Mesenchymal stem cell (in vitro differentiated cells and primary cell): Measurements from ENCODE around the gene REPIN1.

Experiments used
- DNase-seq: peaks from one replicate; pipeline ENCODE4 v3.0.0-alpha.2; 2013
- H2AFZ ChIP-seq: one replicate; pipeline ENCODE4 v1.6.1; 2013; ENCODE audit warnings: low read depth, mild to moderate bottlenecking, control low read depth, inconsistent platforms, low read length, moderate library complexity
- H2AK5ac ChIP-seq: 2 replicates; pipeline ENCODE4 v1.6.1; 2013; ENCODE audit warnings: low read length, moderate library complexity, mild to moderate bottlenecking, inconsistent platforms; ENCODE audit not compliant: severe bottlenecking
- H2BK120ac ChIP-seq: one replicate; pipeline ENCODE4 v1.6.1; 2013; ENCODE audit warnings: low read depth, mild to moderate bottlenecking, inconsistent platforms, low read length, moderate library complexity
- H2BK12ac ChIP-seq, 2 experiments: one replicate each; pipeline ENCODE4 v1.6.1; 2013; ENCODE audit warnings: inconsistent platforms in 2 of 2, low read length in 2 of 2, mild to moderate bottlenecking in 2 of 2, moderate library complexity in 2 of 2, control low read depth in 1 of 2
- H2BK15ac ChIP-seq: one replicate; pipeline ENCODE4 v1.6.1; 2013; ENCODE audit warnings: mild to moderate bottlenecking, low read depth, inconsistent platforms; ENCODE audit not compliant: poor library complexity, severe bottlenecking
- H2BK5ac ChIP-seq: 2 replicates; pipeline ENCODE4 v1.6.1; 2013; ENCODE audit warnings: low read depth, mild to moderate bottlenecking, low read length, control low read depth, inconsistent platforms; ENCODE audit not compliant: poor library complexity, severe bottlenecking
- H3K14ac ChIP-seq, 2 experiments: one replicate each; pipeline ENCODE4 v1.6.1; 2013; ENCODE audit warnings: inconsistent platforms in 2 of 2, low read length in 2 of 2, control low read depth in 1 of 2, mild to moderate bottlenecking in 1 of 2, moderate library complexity in 1 of 2
- H3K18ac ChIP-seq, 2 experiments: one replicate each; pipeline ENCODE4 v1.6.1; 2013; ENCODE audit warnings: inconsistent platforms in 2 of 2, low read length in 2 of 2, control low read depth in 1 of 2, low read depth in 1 of 2, mild to moderate bottlenecking in 1 of 2
- H3K23ac ChIP-seq, 2 experiments: one replicate each; pipeline ENCODE4 v1.6.1; 2013; ENCODE audit warnings: inconsistent platforms in 2 of 2, low read length in 2 of 2, mild to moderate bottlenecking in 2 of 2, moderate library complexity in 2 of 2, control low read depth in 1 of 2
- H3K27ac ChIP-seq: 2 replicates; pipeline ENCODE4 v1.5.1; 2013; ENCODE audit warnings: mild to moderate bottlenecking, moderate library complexity, low read length, control low read depth, inconsistent platforms; ENCODE audit not compliant: poor library complexity, severe bottlenecking
- H3K27me3 ChIP-seq, 2 experiments: 2 replicates each; pipeline versions ENCODE4 v1.6.1 to v1.7.0; 2013; ENCODE audit warnings: low read length in 2 of 2, mild to moderate bottlenecking in 2 of 2, moderate library complexity in 2 of 2, control low read depth in 1 of 2, inconsistent platforms in 1 of 2; ENCODE audit not compliant: control insufficient read depth in 1 of 2, insufficient read depth in 1 of 2
- H3K36me3 ChIP-seq, 2 experiments: 2 replicates each; pipeline versions ENCODE4 v1.6.1 to v1.7.0; 2013; ENCODE audit warnings: low read length in 2 of 2, control low read depth in 1 of 2, inconsistent platforms in 1 of 2, low read depth in 1 of 2, mild to moderate bottlenecking in 1 of 2; ENCODE audit not compliant: insufficient read depth in 2 of 2, control insufficient read depth in 1 of 2
- H3K4ac ChIP-seq, 2 experiments: one replicate each; pipeline ENCODE4 v1.6.1; 2013; ENCODE audit warnings: inconsistent platforms in 2 of 2, low read length in 2 of 2, mild to moderate bottlenecking in 2 of 2, moderate library complexity in 2 of 2, control low read depth in 1 of 2, low read depth in 1 of 2
- H3K4me1 ChIP-seq: 2 replicates; pipeline ENCODE4 v1.6.1; 2013; ENCODE audit warnings: low read depth, low read length, control low read depth; ENCODE audit not compliant: control insufficient read depth, insufficient read depth
- H3K4me2 ChIP-seq: 2 replicates; pipeline ENCODE4 v1.6.1; 2013; ENCODE audit warnings: low read length, mild to moderate bottlenecking, inconsistent platforms; ENCODE audit not compliant: poor library complexity, severe bottlenecking
- H3K4me3 ChIP-seq, 2 experiments: 2 replicates each; pipeline versions ENCODE4 v1.5.1 to v1.7.0; 2013; ENCODE audit warnings: low read length in 2 of 2, mild to moderate bottlenecking in 2 of 2, control low read depth in 1 of 2, low read depth in 1 of 2; ENCODE audit not compliant: insufficient read depth in 1 of 2
- H3K79me1 ChIP-seq: replicated peaks from 2 replicates; pipeline ENCODE4 v1.6.1; 2013; ENCODE audit warnings: mild to moderate bottlenecking, control low read depth, low read length, inconsistent platforms; ENCODE audit not compliant: poor library complexity, severe bottlenecking
- H3K9ac ChIP-seq: 2 replicates; pipeline ENCODE4 v1.7.0; 2013; ENCODE audit warnings: mild to moderate bottlenecking, low read length, moderate library complexity
- H3K9me3 ChIP-seq: 2 replicates; pipeline ENCODE4 v1.7.0; 2013; ENCODE audit warnings: mild to moderate bottlenecking, low read length; ENCODE audit not compliant: control insufficient read depth
- H4K8ac ChIP-seq: one replicate; pipeline ENCODE4 v1.6.1; 2013; ENCODE audit warnings: inconsistent platforms, mild to moderate bottlenecking, low read length, moderate library complexity
- H4K91ac ChIP-seq: one replicate; pipeline ENCODE4 v1.6.1; 2013; ENCODE audit warnings: mild to moderate bottlenecking, low read length, inconsistent platforms
- WGBS: methylation state at CpG from one replicate; pipeline ENCODE4 v1.1.7; 2013; ENCODE audit warnings: mixed read lengths; 5-methylcytosine and 5-hydroxymethylcytosine counted together

Gene REPIN1

DNA sequence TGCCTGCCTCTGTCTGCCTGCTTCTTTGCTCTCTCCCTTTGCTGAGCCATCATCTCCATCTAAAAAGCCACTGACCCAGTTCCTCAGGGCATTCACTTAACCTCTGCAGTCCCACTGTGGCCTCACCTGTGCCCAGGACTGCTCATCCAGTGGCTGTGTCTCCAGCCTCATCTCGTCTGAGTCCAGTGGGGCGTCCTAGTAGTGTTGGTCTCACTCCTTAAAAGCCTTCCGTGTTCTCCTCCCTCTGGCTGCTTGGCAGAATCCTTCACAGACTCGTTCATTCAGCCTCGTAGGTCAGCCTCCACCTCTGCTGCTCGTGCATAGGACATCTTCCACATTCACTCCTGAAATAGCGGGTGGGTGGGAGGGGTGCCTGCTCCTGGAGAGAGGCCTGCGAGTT, 34.5 kb upstream of the REPIN1 start:
- no peak for DNase-seq
- H3K9me3 ChIP-seq, result no peaks in the 10 kb centered on the region
- H3K14ac ChIP-seq, result no peak overlapping the region
- H3K27me3 ChIP-seq, result peaks cover 21 to 28% of the 10 kb centered on the region in 2 experiments
- H3K27ac ChIP-seq, result no peak overlapping the region
- peak overlapping the region; percentile 12 to 61 for H2BK12ac ChIP-seq
- no peak overlapping the region for H2AK5ac ChIP-seq
- no peak overlapping the region for H2BK15ac ChIP-seq
- no peak overlapping the region for H3K4me3 ChIP-seq
- peak overlapping the region; percentile 12 for H4K91ac ChIP-seq
- H3K79me1 ChIP-seq, result no peaks in the 10 kb centered on the region
- no peak overlapping the region for H3K4ac ChIP-seq
- H2BK120ac ChIP-seq, result no peak overlapping the region
- no peak overlapping the region for H3K9ac ChIP-seq
- H3K4me1 ChIP-seq, result peaks cover 2% of the 10 kb centered on the region
- H2AFZ ChIP-seq, result no peak overlapping the region
- no peak overlapping the region for H3K18ac ChIP-seq
- no peak overlapping the region for H3K23ac ChIP-seq
- H4K8ac ChIP-seq, result no peak overlapping the region
- H3K36me3 ChIP-seq, result no peaks in the 10 kb centered on the region
- 83% methylated on average over 8 of the region's 8 CpGs for WGBS
- no peak overlapping the region for H2BK5ac ChIP-seq
- H3K4me2 ChIP-seq, result no peak overlapping the region

DNA sequence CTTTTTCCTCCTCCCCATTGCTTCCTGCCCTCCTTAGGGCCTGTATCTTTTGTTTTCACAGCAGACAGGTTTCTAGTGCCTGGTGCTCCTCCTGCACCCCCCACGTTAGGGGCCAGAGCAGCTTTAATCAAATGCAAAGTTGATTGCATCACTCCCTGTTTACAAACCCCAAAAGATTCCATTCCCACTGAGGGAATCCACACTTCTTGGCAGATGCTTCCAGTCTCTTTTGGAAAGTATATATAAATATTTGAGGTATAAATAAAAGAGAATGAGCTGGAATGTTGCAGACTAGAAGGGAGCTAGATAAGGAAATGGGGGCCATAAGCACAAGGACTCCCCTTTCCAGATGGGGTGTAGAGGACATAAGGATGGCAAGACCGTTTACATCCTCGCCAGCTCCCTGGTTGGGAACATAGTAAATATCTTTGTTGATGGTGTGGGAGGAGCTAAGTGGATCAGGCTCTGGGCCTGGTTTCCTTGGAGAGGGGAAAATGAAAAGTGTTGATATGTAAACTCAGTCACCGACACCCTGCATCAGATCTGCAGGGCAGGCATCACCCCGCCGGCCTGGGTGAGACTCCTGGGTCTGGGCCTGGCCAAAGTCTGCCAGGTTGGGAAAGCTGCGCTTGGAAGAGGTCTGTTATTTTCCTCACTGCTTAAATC, 33.4 kb upstream of the REPIN1 start:
- WGBS, result 50% methylated on average over 7 of the region's 7 CpGs
- Histone ChIP-seq H3K4me1 (peaks cover 12% of the 10 kb centered on the region), H3K4me3 (no peak overlapping the region), H3K79me1 (no peaks in the 10 kb centered on the region), H2BK120ac (no peak overlapping the region), H2AK5ac (no peak overlapping the region), H4K8ac (no peak overlapping the region), H3K4ac (peak overlapping the region in 1 of 2 experiments; percentile 44), H3K18ac (no peak overlapping the region), H3K4me2 (no peak overlapping the region), H3K23ac (no peak overlapping the region), H2AFZ (no peak overlapping the region), H2BK5ac (no peak overlapping the region), H2BK15ac (peak overlapping the region; percentile 1), H3K9me3 (no peaks in the 10 kb centered on the region), H3K27ac (no peak overlapping the region), H4K91ac (no peak overlapping the region), H3K36me3 (no peaks in the 10 kb centered on the region), H3K9ac (no peak overlapping the region), H3K27me3 (peaks cover 31 to 39% of the 10 kb centered on the region in 2 experiments), H2BK12ac (peak overlapping the region in 1 of 2 experiments; percentile 67), H3K14ac (no peak overlapping the region)
- DNase-seq, result peak; percentile 75

DNA sequence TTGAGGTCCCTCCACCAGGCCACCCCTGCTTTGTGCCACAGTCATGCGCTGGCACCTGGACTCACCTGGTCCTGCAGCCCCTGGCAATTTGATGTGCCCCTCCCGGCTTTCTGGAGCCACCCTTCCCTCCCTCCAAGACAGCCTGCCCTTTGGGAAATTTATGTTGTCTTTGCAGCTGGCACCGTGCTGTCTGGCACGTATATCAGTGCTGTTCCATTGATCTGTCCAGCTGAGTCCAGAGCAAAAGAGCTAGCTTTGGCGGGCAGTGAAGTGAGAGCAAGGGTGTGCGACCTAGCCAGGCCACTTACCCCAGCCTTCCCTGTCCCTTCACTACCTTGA, 32.9 kb upstream of the REPIN1 start:
- H3K4ac ChIP-seq, result peak overlapping the region in 1 of 2 experiments; percentile 44

GRCh38 chr7:150336746-150337145, 31.9 kb upstream of the REPIN1 start:
- H3K4me3 ChIP-seq, result no peak overlapping the region
- WGBS, result 94% methylated on average over 14 of the region's 14 CpGs

More for the DNA sequence above, 32.9 kb upstream of the REPIN1 start:
- Histone ChIP-seq H3K4me1 (peaks cover 17% of the 10 kb centered on the region), H3K23ac (no peak overlapping the region), H2AFZ (no peak overlapping the region), H2BK15ac (peak overlapping the region; percentile 1), H3K14ac (peak overlapping the region in 1 of 2 experiments; percentile 2), H2BK5ac (no peak overlapping the region), H3K18ac (peak overlapping the region in 1 of 2 experiments; percentile 46), H3K4me3 (no peak overlapping the region), H4K8ac (no peak overlapping the region), H3K9ac (no peak overlapping the region), H2BK12ac (peak overlapping the region in 1 of 2 experiments; percentile 67), H3K4me2 (no peak overlapping the region), H2AK5ac (no peak overlapping the region), H3K36me3 (no peaks in the 10 kb centered on the region), H4K91ac (no peak overlapping the region), H3K79me1 (no peaks in the 10 kb centered on the region), H3K27ac (no peak overlapping the region), H3K27me3 (peaks cover 34 to 44% of the 10 kb centered on the region in 2 experiments), H2BK120ac (no peak overlapping the region), H3K9me3 (no peaks in the 10 kb centered on the region)
- WGBS, result 80% methylated on average over 5 of the region's 6 CpGs
- DNase-seq, result no peak

More at GRCh38 chr7:150336746-150337145, 31.9 kb upstream of the REPIN1 start:
- Histone ChIP-seq H3K79me1 (no peaks in the 10 kb centered on the region), H2BK5ac (no peak overlapping the region), H2BK120ac (no peak overlapping the region), H4K91ac (peak overlapping the region; percentile 25), H3K4ac (no peak overlapping the region), H2AFZ (no peak overlapping the region), H3K4me2 (no peak overlapping the region), H2AK5ac (no peak overlapping the region), H3K9me3 (no peaks in the 10 kb centered on the region), H3K14ac (peak overlapping the region in 1 of 2 experiments; percentile 35), H3K4me1 (peaks cover 22% of the 10 kb centered on the region), H3K23ac (no peak overlapping the region), H2BK12ac (peak overlapping the region in 1 of 2 experiments; percentile 60), H3K18ac (peak overlapping the region in 1 of 2 experiments; percentile 18), H3K27me3 (peaks cover 41 to 53% of the 10 kb centered on the region in 2 experiments), H3K9ac (no peak overlapping the region), H3K36me3 (no peaks in the 10 kb centered on the region), H4K8ac (no peak overlapping the region), H3K27ac (no peak overlapping the region), H2BK15ac (peak overlapping the region; percentile 6)
- DNase-seq, result no peak
